Measurements from ENCODE around the gene ABCA3.

DNA sequence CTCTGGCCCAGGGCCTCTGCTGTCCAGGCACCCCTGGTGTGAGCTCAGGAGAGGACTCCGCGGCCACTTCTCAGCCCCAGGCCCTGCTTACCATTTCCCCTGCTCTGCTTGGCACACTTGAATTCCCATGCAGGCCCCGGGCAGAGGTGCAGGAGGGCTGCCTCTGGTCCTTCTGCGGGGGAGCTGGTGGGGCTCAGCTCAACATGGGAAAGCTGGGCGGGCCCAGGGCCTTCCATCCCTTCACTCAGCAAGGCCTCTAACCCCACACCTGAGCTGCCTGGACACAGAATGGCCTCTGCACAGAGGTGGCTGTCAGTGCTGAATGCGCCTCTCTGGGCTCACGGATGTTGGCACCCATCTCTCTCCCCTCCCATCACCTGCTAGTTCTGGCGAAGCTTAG, 60.1 kb downstream of the ABCA3 start:
- TF ChIP-seq, protein P1, sequence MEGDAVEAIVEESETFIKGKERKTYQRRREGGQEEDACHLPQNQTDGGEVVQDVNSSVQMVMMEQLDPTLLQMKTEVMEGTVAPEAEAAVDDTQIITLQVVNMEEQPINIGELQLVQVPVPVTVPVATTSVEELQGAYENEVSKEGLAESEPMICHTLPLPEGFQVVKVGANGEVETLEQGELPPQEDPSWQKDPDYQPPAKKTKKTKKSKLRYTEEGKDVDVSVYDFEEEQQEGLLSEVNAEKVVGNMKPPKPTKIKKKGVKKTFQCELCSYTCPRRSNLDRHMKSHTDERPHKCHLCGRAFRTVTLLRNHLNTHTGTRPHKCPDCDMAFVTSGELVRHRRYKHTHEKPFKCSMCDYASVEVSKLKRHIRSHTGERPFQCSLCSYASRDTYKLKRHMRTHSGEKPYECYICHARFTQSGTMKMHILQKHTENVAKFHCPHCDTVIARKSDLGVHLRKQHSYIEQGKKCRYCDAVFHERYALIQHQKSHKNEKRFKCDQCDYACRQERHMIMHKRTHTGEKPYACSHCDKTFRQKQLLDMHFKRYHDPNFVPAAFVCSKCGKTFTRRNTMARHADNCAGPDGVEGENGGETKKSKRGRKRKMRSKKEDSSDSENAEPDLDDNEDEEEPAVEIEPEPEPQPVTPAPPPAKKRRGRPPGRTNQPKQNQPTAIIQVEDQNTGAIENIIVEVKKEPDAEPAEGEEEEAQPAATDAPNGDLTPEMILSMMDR (IDR thresholded peaks at IDR 0.05), result no peak
- no peak for TF ChIP-seq POLR2A (IDR thresholded peaks at IDR 0.05)

Data from sigmoid colon (tissue), 3 donors.